Non-pigmented ciliary epithelial cell (primary cell): ENCODE measurements around the gene LRRC59.
"Not testable (repeated sequence)": the region's sequence is repeated elsewhere in the genome, so short reads cannot be mapped to it uniquely, and the experiment has no call there.

ENCODE experiments used
- DNase-seq: peaks from one replicate; pipeline ENCODE4 v3.0.0-alpha.2; 2010; ENCODE audit warnings: low read depth

Gene LRRC59

GRCh38 chr17:50424996-50425681, 27.8 kb upstream of the LRRC59 start:
- no peak for DNase-seq

- no peak for DNase-seq
These were observed 27.1 kb upstream of the LRRC59 start for GRCh38 chr17:50424246-50424995.

GRCh38 chr17:50423553-50424159, 26.3 kb upstream of the LRRC59 start:
- DNase-seq = peak; percentile 42

GRCh38 chr17:50422738-50423137, 25.4 kb upstream of the LRRC59 start:
- DNase-seq = no peak

- no peak for DNase-seq
These were observed 24.2 kb upstream of the LRRC59 start for GRCh38 chr17:50421308-50422051.

GRCh38 chr17:50420419-50421112, 23.2 kb upstream of the LRRC59 start:
- DNase-seq = no peak

GRCh38 chr17:50419577-50419976, 22.3 kb upstream of the LRRC59 start:
- not testable (repeated sequence) for DNase-seq

- no peak for DNase-seq
These were observed 17.5 kb upstream of the LRRC59 start for GRCh38 chr17:50414808-50415207.

- DNase-seq = no peak
These were observed 14.9 kb upstream of the LRRC59 start for GRCh38 chr17:50412188-50412732.

GRCh38 chr17:50407921-50408320, 10.6 kb upstream of the LRRC59 start:
- DNase-seq = no peak

GRCh38 chr17:50406578-50406977, 9.3 kb upstream of the LRRC59 start:
- DNase-seq = no peak

- DNase-seq = not testable (repeated sequence)
These were observed 8.0 kb upstream of the LRRC59 start for GRCh38 chr17:50405351-50405750.

GRCh38 chr17:50399591-50399990, 2.3 kb upstream of the LRRC59 start:
- DNase-seq = not testable (repeated sequence)

- not testable (repeated sequence) for DNase-seq
These were observed 1.3 kb upstream of the LRRC59 start for GRCh38 chr17:50398672-50399071.

GRCh38 chr17:50397919-50398285, 579 bp upstream of the LRRC59 start:
- no peak for DNase-seq

- DNase-seq = no peak
These were observed 837 bp downstream of the LRRC59 start for GRCh38 chr17:50396261-50397110.

- DNase-seq = no peak
These were observed 2.6 kb downstream of the LRRC59 start for GRCh38 chr17:50394711-50395110.

- no peak for DNase-seq
These were observed 3.6 kb downstream of the LRRC59 start for GRCh38 chr17:50393700-50394099.

GRCh38 chr17:50392621-50393020, 4.7 kb downstream of the LRRC59 start:
- DNase-seq = no peak

GRCh38 chr17:50389534-50389933, 7.8 kb downstream of the LRRC59 start:
- DNase-seq = no peak

- DNase-seq = no peak
These were observed 8.6 kb downstream of the LRRC59 start for GRCh38 chr17:50388728-50389127.
